CD4-positive, alpha-beta T cell treated with Interleukin-1 beta for 1 hour (primary cell): ENCODE data around the gene NAPSA.
A peak's percentile ranks its signal among the peaks of the same experiment; 100 is the strongest.
"Not testable (repeated sequence)": the region's sequence is repeated elsewhere in the genome, so short reads cannot be mapped to it uniquely, and the experiment has no call there.

Source experiments
- DNase-seq, 2 donors: peaks; one replicate each; pipeline ENCODE4 v3.0.0-alpha.2; 2020 to 2022

The NAPSA gene

GRCh38 chr19:50358483-50359327 is 6.7 kb downstream of the NAPSA start:
- DNase-seq = peak; percentile 88

GRCh38 chr19:50357178-50358100 is 8.0 kb downstream of the NAPSA start:
- peak; percentile 91 for DNase-seq

GRCh38 chr19:50356691-50357177 is 8.7 kb downstream of the NAPSA start:
- DNase-seq = no peak

GRCh38 chr19:50353487-50353880 is 12.0 kb downstream of the NAPSA start:
- DNase-seq = not testable (repeated sequence)

- DNase-seq = no peak
Observed at GRCh38 chr19:50352242-50352641, 13.2 kb downstream of the NAPSA start.

GRCh38 chr19:50349277-50350057 is 16.0 kb downstream of the NAPSA start:
- no peak for DNase-seq

- peak in 1 of 2 donors; percentile 61 for DNase-seq
Observed at GRCh38 chr19:50347089-50347581, 18.3 kb downstream of the NAPSA start.

- peak in 1 of 2 donors; percentile 66 for DNase-seq
Observed at GRCh38 chr19:50344661-50345318, 20.6 kb downstream of the NAPSA start.

- peak in 1 of 2 donors; percentile 44 for DNase-seq
Observed at GRCh38 chr19:50341091-50341564, 24.3 kb downstream of the NAPSA start.

GRCh38 chr19:50340331-50340730 is 25.1 kb downstream of the NAPSA start:
- DNase-seq = peak in 1 of 2 donors; percentile 22

GRCh38 chr19:50337031-50337430 is 28.4 kb downstream of the NAPSA start:
- DNase-seq = not testable (repeated sequence)

- no peak for DNase-seq
Observed at GRCh38 chr19:50334741-50335421, 30.6 kb downstream of the NAPSA start.

GRCh38 chr19:50333737-50334617 is 31.5 kb downstream of the NAPSA start:
- peak; percentile 81 to 85 for DNase-seq

- DNase-seq = peak; percentile 93
Observed at GRCh38 chr19:50333235-50333736, 32.2 kb downstream of the NAPSA start.

- no peak for DNase-seq
Observed at GRCh38 chr19:50332244-50333038, 33.0 kb downstream of the NAPSA start.

- DNase-seq = no peak
Observed at GRCh38 chr19:50331994-50332243, 33.5 kb downstream of the NAPSA start.

GRCh38 chr19:50331221-50331993 is 34.0 kb downstream of the NAPSA start:
- DNase-seq = no peak

GRCh38 chr19:50330365-50331078 is 34.9 kb downstream of the NAPSA start:
- DNase-seq = peak; percentile 86 to 89
